Muscle of leg (tissue), 16 donors: ENCODE measurements around the gene NCOA5. TPM values are rescaled to one million over a fixed set of nuclear protein-coding genes. Genes with fewer than 3 reads are reported as not detected.

Source experiments
- DNase-seq: peaks from one replicate; pipeline ENCODE4 v3.0.0; 2013
- H3K27ac ChIP-seq: one replicate; pipeline ENCODE4 v1.5.1; 2013; ENCODE audit warnings: mild to moderate bottlenecking, low read length, control low read depth
- H3K27me3 ChIP-seq: one replicate; pipeline ENCODE4 v1.6.1; 2013; ENCODE audit warnings: low read length; ENCODE audit not compliant: control insufficient read depth, insufficient read depth
- H3K36me3 ChIP-seq: one replicate; pipeline ENCODE4 v1.6.1; 2013; ENCODE audit warnings: low read length; ENCODE audit not compliant: control insufficient read depth, insufficient read depth
- H3K4me1 ChIP-seq: one replicate; pipeline ENCODE4 v1.6.1; 2013; ENCODE audit warnings: low read length; ENCODE audit not compliant: control insufficient read depth, insufficient read depth
- H3K4me3 ChIP-seq: one replicate; pipeline ENCODE4 v1.5.1; 2013; ENCODE audit warnings: low read length, control low read depth
- H3K9me3 ChIP-seq: replicated peaks from 2 replicates; pipeline ENCODE4 v1.6.1; 2013; ENCODE audit warnings: low read depth, low read length; ENCODE audit not compliant: control insufficient read depth
- WGBS: methylation state at CpG from one replicate; pipeline ENCODE4 v1.1.5; 2013; ENCODE audit warnings: missing lambda C conversion rate; ENCODE audit not compliant: insufficient coverage; 5-methylcytosine and 5-hydroxymethylcytosine counted together
- long read RNA-seq, 11 donors: transcript quantifications; one replicate each; lab custom pipeline, GENCODE V29; 2026
- polyA plus RNA-seq, 8 donors: library from polyadenylated mRNA; unstranded; fragments of 120-200 nt; gene quantifications; one replicate each; pipeline versions ENCODE4 v1.2.1 to v1.2.3, GENCODE V29; 2013; ENCODE audit warnings: inconsistent platforms in 1 of 8, low replicate concordance in 1 of 8; ENCODE audit not compliant: insufficient read length in 8 of 8, insufficient read depth in 1 of 8
- total RNA-seq: library from RNA; stranded (reverse); fragments of 120-200 nt; gene quantifications from one replicate; pipeline ENCODE4 v1.2.4, GENCODE V29; 2013

NCOA5 gene
- total RNA-seq: 19.3 TPM
- 10 to 100 TPM; 25.4 to 39.4 (median 31.1) TPM for polyA plus RNA-seq
- long read RNA-seq, donor 1, partial matches to known transcripts: 8 of 9 reads
- long read RNA-seq, donor 1, other reads (novel, unspliced or antisense): 0 of 9 reads
- long read RNA-seq, donor 2: 0 reads
- long read RNA-seq, donor 3, transcript NCOA5-201 (8 exons, 3,220 nt): major isoform, 7 of 7 reads
- long read RNA-seq, donor 3, partial matches to known transcripts: 0 of 7 reads
- long read RNA-seq, donor 3, other reads (novel, unspliced or antisense): 0 of 7 reads
- long read RNA-seq, donor 4, partial matches to known transcripts: 0 of 2 reads
- long read RNA-seq, donor 4, other reads (novel, unspliced or antisense): 0 of 2 reads
- long read RNA-seq, donor 5, transcript NCOA5-201 (8 exons, 3,220 nt): major isoform, 6 of 6 reads
- long read RNA-seq, donor 5, partial matches to known transcripts: 0 of 6 reads
- long read RNA-seq, donor 5, other reads (novel, unspliced or antisense): 0 of 6 reads
- long read RNA-seq, donor 6, partial matches to known transcripts: 0 of 4 reads
- long read RNA-seq, donor 6, other reads (novel, unspliced or antisense): 0 of 4 reads
- long read RNA-seq, donor 7, partial matches to known transcripts: 0 of 2 reads
- long read RNA-seq, donor 7, other reads (novel, unspliced or antisense): 0 of 2 reads
- long read RNA-seq, donor 8: 0 reads
- long read RNA-seq, donor 9, partial matches to known transcripts: 0 of 3 reads
- long read RNA-seq, donor 9, other reads (novel, unspliced or antisense): 0 of 3 reads
- long read RNA-seq, donor 10, transcript NCOA5-201 (8 exons, 3,220 nt): major isoform, 6 of 6 reads
- long read RNA-seq, donor 10, partial matches to known transcripts: 0 of 6 reads
- long read RNA-seq, donor 10, other reads (novel, unspliced or antisense): 0 of 6 reads
- long read RNA-seq, donor 11, partial matches to known transcripts: 0 of 2 reads
- long read RNA-seq, donor 11, other reads (novel, unspliced or antisense): 0 of 2 reads

DNA sequence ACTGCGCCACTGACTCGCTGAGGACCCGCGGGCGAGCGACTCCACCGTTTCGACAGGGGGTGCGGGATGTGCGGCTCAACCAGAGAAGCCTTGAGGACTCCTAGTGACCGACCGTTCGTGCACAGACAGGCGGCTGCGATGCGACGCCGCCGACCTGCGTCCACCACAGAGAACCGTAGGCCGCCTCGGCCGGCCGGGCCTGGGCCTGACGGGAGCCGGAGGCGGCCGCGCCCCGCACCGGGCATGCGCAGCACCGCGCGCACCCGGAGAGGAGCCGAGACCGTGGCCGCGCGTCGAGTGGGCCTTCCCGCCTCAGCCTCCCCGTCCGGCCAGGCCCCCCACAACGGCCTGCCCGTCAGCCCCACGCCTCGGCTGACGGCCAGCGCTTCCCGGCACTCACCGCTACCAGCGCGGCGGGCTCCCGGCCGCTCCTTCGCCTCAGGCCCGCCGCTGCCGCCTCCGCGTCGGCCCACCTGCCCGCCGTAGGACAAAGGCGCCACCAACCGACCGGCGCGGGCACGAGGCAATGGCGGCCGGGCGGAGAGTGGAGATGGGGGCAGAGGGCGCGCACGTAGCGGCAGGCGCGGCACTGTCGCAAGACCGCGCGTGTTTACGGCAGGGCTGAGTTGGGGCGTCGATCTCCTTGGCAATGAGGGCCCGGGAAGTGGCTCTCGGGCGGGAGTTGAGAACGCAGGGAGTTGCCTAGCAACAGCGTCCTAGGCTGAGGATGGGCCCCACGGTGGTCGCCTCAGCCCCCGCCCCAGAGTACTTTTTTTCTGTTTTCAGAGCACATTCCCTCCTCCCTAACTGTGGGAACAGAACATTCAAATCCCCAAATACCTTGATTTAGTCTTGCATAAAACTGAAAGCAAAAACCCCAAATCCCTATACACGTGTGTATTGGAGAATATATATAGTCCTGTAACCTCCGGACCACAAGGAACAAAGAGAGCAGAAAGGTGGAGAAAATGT is at the start of gene NCOA5:
TSS of gene NCOA5 (minus strand) at position 546 of the 972 bp plus-strand sequence. CDS start 10,538 bp downstream, outside the sequence.
- under 1% methylated on average over 94 of the region's 100 CpGs for WGBS
- Histone ChIP-seq H3K36me3 (no peaks in the 10 kb centered on the region), H3K27ac (peak within 1 kb of the TSS; percentile 90), H3K4me3 (peak within 1 kb of the TSS; percentile 78), H3K4me1 (peaks cover 4% of the 10 kb centered on the region), H3K27me3 (no peaks in the 10 kb centered on the region), H3K9me3 (no peaks in the 10 kb centered on the region)
- DNase-seq: peak; percentile 98

GRCh38 chr20:46139266-46139889 is 49.6 kb upstream of the NCOA5 start:
- Histone ChIP-seq H3K9me3 (no peaks in the 10 kb centered on the region), H3K4me1 (peaks cover 22% of the 10 kb centered on the region), H3K36me3 (no peaks in the 10 kb centered on the region), H3K4me3 (no peak overlapping the region), H3K27ac (no peak overlapping the region), H3K27me3 (peaks cover 33% of the 10 kb centered on the region)
- no peak for DNase-seq
- WGBS: 25% methylated on average over 7 of the region's 8 CpGs

DNA sequence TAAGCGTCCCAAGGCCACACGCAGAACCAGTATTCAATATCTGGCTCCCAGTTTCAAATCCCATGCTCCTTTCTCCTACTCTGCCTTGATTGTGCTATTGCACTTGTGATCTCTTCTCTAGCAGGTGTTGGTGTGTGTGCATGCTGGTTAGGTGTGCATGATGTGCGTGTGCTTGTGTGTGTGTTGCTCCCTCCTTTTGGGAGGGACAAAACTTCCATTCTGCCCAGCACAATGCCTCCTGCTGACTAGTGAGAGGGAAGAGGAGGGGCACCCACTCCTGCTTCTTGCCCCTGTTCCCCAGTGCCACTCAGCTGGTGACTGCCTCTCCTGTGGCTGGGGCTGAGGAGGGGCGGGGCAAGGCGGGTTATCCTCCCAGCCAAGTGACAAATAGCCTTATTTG is 48.1 kb upstream of the NCOA5 start:
- no peaks in the 10 kb centered on the region for H3K9me3 ChIP-seq
- no peak for DNase-seq
- no peaks in the 10 kb centered on the region for H3K36me3 ChIP-seq
- H3K27me3 ChIP-seq: peaks cover 35% of the 10 kb centered on the region
- no CpG with 5 or more reads among the region's 5 CpGs for WGBS
- no peak overlapping the region for H3K4me3 ChIP-seq
- H3K4me1 ChIP-seq: peaks cover 22% of the 10 kb centered on the region
- H3K27ac ChIP-seq: no peak overlapping the region

DNA sequence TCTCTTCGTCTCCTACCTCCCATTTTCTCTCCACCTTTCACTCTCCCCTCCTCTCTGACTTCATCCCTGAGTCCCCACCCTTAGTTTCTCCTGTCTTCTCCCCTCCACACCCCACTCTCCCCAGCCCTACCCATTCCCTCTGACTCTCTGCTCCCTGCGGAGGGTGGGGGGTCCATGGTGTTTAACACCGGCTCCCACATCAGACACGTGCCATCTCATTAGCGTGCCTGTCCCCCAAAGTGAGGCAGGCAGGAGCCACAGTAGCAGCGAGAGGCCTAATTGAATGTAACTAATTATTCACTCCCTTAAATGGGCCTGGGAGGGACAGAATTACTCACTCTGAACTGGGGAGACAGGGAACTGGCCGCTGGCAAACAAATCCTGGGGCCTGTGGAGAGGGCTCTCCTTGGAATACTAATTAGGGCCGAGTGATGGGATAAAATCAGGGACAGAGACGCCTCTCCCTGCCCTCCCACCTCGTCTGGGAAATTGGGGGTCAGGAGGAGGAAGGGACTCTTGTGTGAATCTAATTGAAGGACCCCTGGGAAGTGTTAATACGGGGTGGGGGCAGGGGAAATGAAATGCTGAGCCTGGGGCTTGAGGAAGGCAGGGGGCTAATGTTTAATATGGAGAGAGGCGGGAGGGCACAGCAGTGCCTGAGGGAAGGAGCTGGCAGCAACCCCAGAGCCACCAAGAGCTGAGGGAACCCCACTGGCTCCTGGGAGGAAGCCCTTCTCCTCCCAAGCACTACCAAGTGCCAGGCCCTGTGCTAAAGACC is 46.3 kb upstream of the NCOA5 start:
- no peak for DNase-seq
- no peak overlapping the region for H3K27ac ChIP-seq
- no peaks in the 10 kb centered on the region for H3K9me3 ChIP-seq
- H3K27me3 ChIP-seq: peaks cover 32% of the 10 kb centered on the region
- H3K36me3 ChIP-seq: no peaks in the 10 kb centered on the region
- WGBS: 23% methylated on average over 7 of the region's 12 CpGs
- no peak overlapping the region for H3K4me3 ChIP-seq
- H3K4me1 ChIP-seq: peaks cover 22% of the 10 kb centered on the region

DNA sequence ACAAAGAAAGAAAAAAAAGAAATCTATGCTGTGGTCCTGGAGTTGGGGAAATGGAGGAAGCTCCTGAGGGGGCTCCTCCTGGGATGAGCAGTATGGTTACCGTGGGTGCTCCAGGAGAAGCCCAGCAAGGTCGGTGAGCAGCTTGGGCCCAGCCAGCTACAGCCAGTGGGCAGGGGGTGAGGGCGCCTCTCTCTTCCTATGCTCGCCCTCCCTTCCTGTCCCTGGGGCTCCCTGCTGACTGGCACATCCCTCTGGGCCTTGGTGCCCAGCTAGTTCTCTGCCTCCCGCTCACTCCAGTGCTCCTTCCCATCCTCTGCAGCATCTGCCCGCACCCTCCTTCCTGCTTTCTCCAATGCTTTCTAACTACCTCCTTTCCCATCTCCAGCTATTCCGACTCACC is 45.0 kb upstream of the NCOA5 start:
- H3K9me3 ChIP-seq: no peaks in the 10 kb centered on the region
- no peak for DNase-seq
- peaks cover 32% of the 10 kb centered on the region for H3K27me3 ChIP-seq
- no peaks in the 10 kb centered on the region for H3K36me3 ChIP-seq
- peaks cover 21% of the 10 kb centered on the region for H3K4me1 ChIP-seq
- no peak overlapping the region for H3K27ac ChIP-seq
- no peak overlapping the region for H3K4me3 ChIP-seq
- 60% methylated on average over 6 of the region's 7 CpGs for WGBS

DNA sequence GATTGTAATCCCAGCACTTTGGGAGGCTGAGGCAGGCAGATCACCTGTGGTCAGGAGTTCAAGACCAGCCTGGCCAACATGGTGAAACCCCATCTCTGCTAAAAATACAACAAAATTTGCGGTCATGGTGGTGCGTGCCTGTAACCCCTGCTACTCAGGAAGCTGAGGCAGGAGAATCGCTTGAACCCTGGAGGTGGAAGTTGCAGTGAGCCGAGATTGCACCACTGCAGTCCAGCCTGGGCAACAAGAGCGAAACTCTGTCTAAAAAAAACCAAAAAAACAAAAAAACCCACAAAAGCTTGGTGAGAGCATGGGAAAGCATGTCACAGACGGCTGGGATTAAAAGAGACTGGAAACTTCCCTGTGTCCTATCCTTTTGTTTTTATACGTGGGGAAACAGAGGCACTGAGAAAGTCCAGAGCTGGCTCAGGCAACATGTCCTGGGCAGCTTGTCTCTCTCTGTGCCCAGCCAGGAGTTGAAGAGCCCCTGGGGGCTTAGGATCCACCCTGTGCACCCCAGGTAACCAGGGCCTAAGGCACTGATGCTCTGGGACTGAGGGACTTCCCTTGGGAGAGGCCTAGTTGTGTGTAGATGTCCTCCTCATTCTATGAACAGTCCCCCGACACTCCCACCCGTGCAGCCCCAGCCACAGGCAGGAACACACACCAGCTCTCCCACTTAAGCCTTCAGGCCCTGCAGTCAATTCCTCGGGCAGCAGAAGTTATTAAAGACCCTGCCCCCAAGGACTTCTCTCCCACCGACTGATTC is 44.3 kb upstream of the NCOA5 start:
- DNase-seq: no peak
- Histone ChIP-seq H3K4me3 (no peak overlapping the region), H3K27ac (no peak overlapping the region), H3K9me3 (no peaks in the 10 kb centered on the region), H3K36me3 (no peaks in the 10 kb centered on the region), H3K27me3 (peaks cover 34% of the 10 kb centered on the region), H3K4me1 (peaks cover 15% of the 10 kb centered on the region)
- WGBS: 57% methylated on average over 3 of the region's 11 CpGs

GRCh38 chr20:46132705-46133120 is 43.0 kb upstream of the NCOA5 start:
- DNase-seq: peak; percentile 73
- Histone ChIP-seq H3K36me3 (no peaks in the 10 kb centered on the region), H3K4me1 (peaks cover 11% of the 10 kb centered on the region), H3K9me3 (no peaks in the 10 kb centered on the region), H3K4me3 (no peak overlapping the region), H3K27me3 (peaks cover 38% of the 10 kb centered on the region), H3K27ac (no peak overlapping the region)
- 16% methylated on average over 16 of the region's 17 CpGs for WGBS

DNA sequence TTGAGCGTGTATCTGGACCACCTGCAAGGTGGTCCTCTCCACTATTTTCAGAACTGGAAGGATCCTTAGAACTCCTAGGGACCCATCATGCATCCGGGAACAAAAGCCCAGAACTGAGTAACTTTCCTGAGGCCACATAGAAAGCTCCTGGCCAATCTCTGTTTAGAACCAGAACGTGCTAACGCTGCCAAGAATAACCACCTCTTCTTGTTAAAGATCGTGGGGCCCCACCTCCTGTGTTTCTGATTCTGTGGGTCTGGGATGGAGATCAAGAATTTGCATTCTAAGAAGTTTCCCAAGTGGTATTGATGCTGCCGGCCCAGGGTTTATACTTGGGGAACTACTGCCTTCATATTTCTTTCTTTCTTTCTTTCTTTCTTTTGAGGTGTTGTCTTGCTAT is 41.6 kb upstream of the NCOA5 start:
- no peaks in the 10 kb centered on the region for H3K9me3 ChIP-seq
- peaks cover 32% of the 10 kb centered on the region for H3K27me3 ChIP-seq
- no peak overlapping the region for H3K4me3 ChIP-seq
- WGBS: 59% methylated on average over 2 of the region's 6 CpGs
- H3K4me1 ChIP-seq: peaks cover 11% of the 10 kb centered on the region
- no peak overlapping the region for H3K27ac ChIP-seq
- no peaks in the 10 kb centered on the region for H3K36me3 ChIP-seq
- DNase-seq: peak; percentile 16
